Measurements from ENCODE around the gene CORO1C. TPM values are rescaled to one million over a fixed set of nuclear protein-coding genes. Genes with fewer than 3 reads are reported as not detected.
"Not testable (repeated sequence)": the region's sequence is repeated elsewhere in the genome, so short reads cannot be mapped to it uniquely, and the experiment has no call there.

Gene CORO1C
- total RNA-seq, 1 donor from 2014 or later, result 157 TPM

GRCh38 chr12:108635201-108635996 lies 95.9 kb downstream of the CORO1C start:
- no peak for DNase-seq (ENCODE audit: low read depth in 2 of 2)

GRCh38 chr12:108634341-108634751 lies 97.0 kb downstream of the CORO1C start:
- DNase-seq (ENCODE audit: low read depth in 2 of 2), result no peak

- no peak for DNase-seq (ENCODE audit: low read depth in 2 of 2)
Observed at GRCh38 chr12:108633534-108634248, 97.6 kb downstream of the CORO1C start, which contains the start of gene SELPLG. Gene SELPLG, minus strand, starts transcription at chr12:108633894. Its CDS starts 9,587 bp downstream, at chr12:108624307.

- DNase-seq (ENCODE audit: low read depth in 2 of 2), result no peak
Observed at GRCh38 chr12:108633081-108633533, 98.2 kb downstream of the CORO1C start.

GRCh38 chr12:108631261-108631660 lies 100.1 kb downstream of the CORO1C start:
- DNase-seq (ENCODE audit: low read depth in 2 of 2), result not testable (repeated sequence)

GRCh38 chr12:108630481-108631207 lies 100.7 kb downstream of the CORO1C start:
- no peak for DNase-seq (ENCODE audit: low read depth in 2 of 2)

- peak; percentile 37 to 86 for DNase-seq (ENCODE audit: low read depth in 2 of 2)
Observed at GRCh38 chr12:108629824-108630476, 101.4 kb downstream of the CORO1C start.

GRCh38 chr12:108629151-108629550 lies 102.2 kb downstream of the CORO1C start:
- DNase-seq (ENCODE audit: low read depth in 2 of 2), result no peak

GRCh38 chr12:108627134-108627920 lies 104.0 kb downstream of the CORO1C start:
- DNase-seq (ENCODE audit: low read depth in 2 of 2), result no peak

- DNase-seq (ENCODE audit: low read depth in 2 of 2), result no peak
Observed at GRCh38 chr12:108625228-108625627, 106.1 kb downstream of the CORO1C start.

- no peak for DNase-seq (ENCODE audit: low read depth in 2 of 2)
Observed at GRCh38 chr12:108623577-108623976, 107.7 kb downstream of the CORO1C start.

GRCh38 chr12:108622921-108623514 lies 108.3 kb downstream of the CORO1C start:
- no peak for DNase-seq (ENCODE audit: low read depth in 2 of 2)

GRCh38 chr12:108622421-108622820 lies 108.9 kb downstream of the CORO1C start:
- DNase-seq (ENCODE audit: low read depth in 2 of 2), result peak; percentile 85 to 96

GRCh38 chr12:108621161-108621560 lies 110.2 kb downstream of the CORO1C start:
- peak; percentile 58 to 82 for DNase-seq (ENCODE audit: low read depth in 2 of 2)

GRCh38 chr12:108620236-108620879 lies 111.0 kb downstream of the CORO1C start:
- no peak for DNase-seq (ENCODE audit: low read depth in 2 of 2)

GRCh38 chr12:108619369-108620160 lies 111.8 kb downstream of the CORO1C start:
- DNase-seq (ENCODE audit: low read depth in 2 of 2), result no peak

- DNase-seq (ENCODE audit: low read depth in 2 of 2), result not testable (repeated sequence)
Observed at GRCh38 chr12:108618953-108619274, 112.4 kb downstream of the CORO1C start.

GRCh38 chr12:108618079-108618952 lies 113.0 kb downstream of the CORO1C start:
- peak; percentile 83 to 86 for DNase-seq (ENCODE audit: low read depth in 2 of 2)

All from lung microvascular endothelial cell (primary cell).